Ishikawa (cell line): ENCODE data around the gene TBC1D13.

Experiments used
- CEBPB ChIP-seq: IDR thresholded peaks from 2 replicates; pipeline ENCODE4 v1.6.1; 2012
- EGR1 ChIP-seq: IDR thresholded peaks from 2 replicates; pipeline ENCODE4 v1.6.1; 2012
- EP300 ChIP-seq: IDR thresholded peaks from 2 replicates; pipeline ENCODE4 v1.6.1; 2012; ENCODE audit warnings: borderline replicate concordance
- RAD21 ChIP-seq: IDR thresholded peaks from 2 replicates; pipeline ENCODE4 v1.6.1; 2012; ENCODE audit warnings: low read depth
- TAF1 ChIP-seq: IDR thresholded peaks from 2 replicates; pipeline ENCODE4 v1.6.1; 2012; ENCODE audit warnings: low read depth, mild to moderate bottlenecking
- TF ChIP-seq, protein P1 (sequence below): IDR thresholded peaks from 2 replicates; pipeline ENCODE4 v1.6.1; 2012; ENCODE audit warnings: low read depth, mild to moderate bottlenecking
- TF ChIP-seq, protein P2 (sequence below): IDR thresholded peaks from 2 replicates; pipeline ENCODE4 v1.6.1; 2012

DNA sequence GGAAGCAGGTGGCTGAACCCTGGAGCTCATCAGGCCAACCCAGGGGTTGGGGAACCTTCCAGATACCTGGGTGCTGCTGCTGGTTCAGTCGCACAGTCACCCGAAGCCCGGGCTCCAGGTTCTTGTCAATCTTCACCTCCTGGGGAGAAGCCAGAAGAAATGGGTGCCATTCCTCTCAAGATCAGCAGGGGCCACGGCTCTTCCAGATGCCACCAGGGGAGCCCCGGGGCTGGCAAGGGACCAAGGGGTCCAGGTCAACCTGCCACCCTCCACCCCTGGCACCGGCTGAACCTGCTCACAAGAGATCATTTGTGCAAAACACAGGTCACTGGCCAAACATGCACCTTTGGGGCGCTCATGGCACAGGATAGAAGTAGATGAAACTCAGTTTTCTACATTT lies 37.9 kb downstream of the TBC1D13 start:
- TF ChIP-seq, protein P1, sequence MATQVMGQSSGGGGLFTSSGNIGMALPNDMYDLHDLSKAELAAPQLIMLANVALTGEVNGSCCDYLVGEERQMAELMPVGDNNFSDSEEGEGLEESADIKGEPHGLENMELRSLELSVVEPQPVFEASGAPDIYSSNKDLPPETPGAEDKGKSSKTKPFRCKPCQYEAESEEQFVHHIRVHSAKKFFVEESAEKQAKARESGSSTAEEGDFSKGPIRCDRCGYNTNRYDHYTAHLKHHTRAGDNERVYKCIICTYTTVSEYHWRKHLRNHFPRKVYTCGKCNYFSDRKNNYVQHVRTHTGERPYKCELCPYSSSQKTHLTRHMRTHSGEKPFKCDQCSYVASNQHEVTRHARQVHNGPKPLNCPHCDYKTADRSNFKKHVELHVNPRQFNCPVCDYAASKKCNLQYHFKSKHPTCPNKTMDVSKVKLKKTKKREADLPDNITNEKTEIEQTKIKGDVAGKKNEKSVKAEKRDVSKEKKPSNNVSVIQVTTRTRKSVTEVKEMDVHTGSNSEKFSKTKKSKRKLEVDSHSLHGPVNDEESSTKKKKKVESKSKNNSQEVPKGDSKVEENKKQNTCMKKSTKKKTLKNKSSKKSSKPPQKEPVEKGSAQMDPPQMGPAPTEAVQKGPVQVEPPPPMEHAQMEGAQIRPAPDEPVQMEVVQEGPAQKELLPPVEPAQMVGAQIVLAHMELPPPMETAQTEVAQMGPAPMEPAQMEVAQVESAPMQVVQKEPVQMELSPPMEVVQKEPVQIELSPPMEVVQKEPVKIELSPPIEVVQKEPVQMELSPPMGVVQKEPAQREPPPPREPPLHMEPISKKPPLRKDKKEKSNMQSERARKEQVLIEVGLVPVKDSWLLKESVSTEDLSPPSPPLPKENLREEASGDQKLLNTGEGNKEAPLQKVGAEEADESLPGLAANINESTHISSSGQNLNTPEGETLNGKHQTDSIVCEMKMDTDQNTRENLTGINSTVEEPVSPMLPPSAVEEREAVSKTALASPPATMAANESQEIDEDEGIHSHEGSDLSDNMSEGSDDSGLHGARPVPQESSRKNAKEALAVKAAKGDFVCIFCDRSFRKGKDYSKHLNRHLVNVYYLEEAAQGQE, result no peak
- TF ChIP-seq TAF1 (no peak), CEBPB (no peak), RAD21 (no peak), EP300 (no peak), EGR1 (no peak)
- TF ChIP-seq, protein P2, sequence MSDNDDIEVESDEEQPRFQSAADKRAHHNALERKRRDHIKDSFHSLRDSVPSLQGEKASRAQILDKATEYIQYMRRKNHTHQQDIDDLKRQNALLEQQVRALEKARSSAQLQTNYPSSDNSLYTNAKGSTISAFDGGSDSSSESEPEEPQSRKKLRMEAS, result no peak
